HG03457 (cell line): ENCODE results near the gene NUDCD2.
"Not testable (repeated sequence)": the region's sequence is repeated elsewhere in the genome, so short reads cannot be mapped to it uniquely, and the experiment has no call there.

Source experiments
- ATAC-seq: cut with Tn5 transposase; IDR thresholded peaks from one replicate; pipeline ENCODE4 v1.9.1; 2021; ENCODE audit warnings: moderate number of reproducible peaks; ENCODE audit not compliant: unreplicated experiment

Gene NUDCD2

DNA sequence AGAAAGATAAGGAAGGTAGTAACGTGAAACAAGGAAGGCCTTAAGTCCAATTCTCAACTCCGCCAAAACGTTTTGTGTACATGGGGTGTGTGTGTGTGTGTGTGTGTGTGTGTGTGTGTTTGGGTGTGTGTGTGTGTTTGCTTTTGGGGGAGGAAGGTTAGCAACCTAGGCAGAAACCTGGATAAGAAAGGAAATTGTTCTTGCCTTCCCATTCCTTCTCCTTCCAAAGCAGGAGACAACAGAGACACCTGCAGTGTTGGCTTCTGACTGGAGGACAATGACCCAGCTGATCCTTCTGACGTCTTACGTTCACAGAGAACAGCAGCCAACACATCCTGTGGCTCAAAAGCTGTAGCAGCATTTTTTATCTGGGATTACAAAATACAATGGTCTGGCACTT, 26.6 kb downstream of the NUDCD2 start:
- ATAC-seq, result no peak

DNA sequence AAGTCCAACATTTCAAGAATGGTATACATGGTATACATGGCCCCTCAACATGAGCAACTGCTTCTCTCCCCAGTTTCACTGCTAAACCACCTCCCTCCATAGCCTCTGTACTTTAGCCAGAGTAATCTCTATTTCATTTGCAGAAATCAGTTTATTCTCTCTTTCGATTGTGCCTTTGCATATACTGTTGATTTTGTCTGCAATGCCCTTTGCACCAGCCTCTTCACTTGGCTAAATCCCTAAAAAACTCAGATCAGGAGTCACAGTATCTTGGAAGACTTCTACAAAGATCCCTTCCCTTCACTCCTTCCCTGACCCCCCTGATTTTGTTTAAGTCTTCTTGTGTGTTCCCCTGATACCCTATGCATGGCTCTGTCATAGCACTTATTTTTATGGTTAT, 27.4 kb downstream of the NUDCD2 start:
- no peak for ATAC-seq

DNA sequence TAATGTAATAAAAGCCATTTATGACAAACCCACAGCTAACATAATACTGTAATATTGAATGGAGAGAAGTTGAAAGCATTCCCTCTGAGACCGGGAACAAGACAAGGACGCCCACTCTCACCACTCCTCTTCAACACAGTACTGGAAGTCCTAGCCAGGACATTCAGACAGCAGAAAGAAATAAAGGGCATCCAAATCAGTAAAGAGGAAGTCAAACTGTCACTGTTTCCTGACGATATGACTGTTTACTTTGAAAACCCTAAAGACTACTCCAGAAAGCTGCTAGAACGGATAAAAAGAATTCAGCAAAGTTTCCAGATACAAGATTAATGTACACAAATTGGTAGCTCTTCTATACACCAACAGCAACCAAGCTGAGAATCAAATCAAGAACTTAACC, 33.8 kb downstream of the NUDCD2 start:
- not testable (repeated sequence) for ATAC-seq

DNA sequence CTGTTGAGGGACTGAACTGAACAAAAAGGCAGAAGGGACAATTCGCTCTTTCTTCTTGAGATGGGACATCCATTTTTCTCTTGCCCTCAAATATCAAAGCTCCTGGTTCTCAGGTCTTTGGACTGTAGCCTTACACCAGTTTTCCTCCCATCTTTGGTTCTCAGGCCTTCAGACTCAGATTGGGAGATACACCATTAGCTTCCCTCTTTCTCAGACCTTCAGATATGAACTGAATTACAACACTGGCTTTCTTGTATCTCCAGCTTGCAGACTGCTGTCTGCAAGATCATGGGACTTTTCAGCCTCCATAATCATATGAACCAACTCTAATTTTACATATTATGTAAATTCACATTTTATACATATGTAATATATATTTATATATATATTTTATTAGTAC, 35.1 kb downstream of the NUDCD2 start:
- ATAC-seq, result no peak

DNA sequence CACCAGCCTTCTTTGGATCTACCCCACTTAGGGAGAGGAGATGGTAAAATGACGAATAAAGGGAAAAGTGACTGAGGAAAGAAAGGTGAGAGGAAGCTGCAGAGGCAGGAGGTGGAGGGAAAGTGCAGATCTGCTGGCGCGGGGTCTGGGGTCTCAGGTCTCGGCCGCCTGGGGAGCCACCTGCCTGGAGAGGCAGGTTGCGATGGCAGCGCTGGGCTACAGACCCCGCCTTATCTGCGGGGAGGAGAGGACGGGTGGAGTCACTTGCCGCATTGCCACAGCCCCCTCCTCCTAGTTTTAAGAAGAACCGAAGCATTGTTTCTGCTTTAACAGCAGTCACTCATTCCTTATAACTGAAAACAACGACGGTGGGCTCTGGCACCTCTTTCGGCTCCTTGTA, 44.2 kb downstream of the NUDCD2 start:
- ATAC-seq, result not testable (repeated sequence)

DNA sequence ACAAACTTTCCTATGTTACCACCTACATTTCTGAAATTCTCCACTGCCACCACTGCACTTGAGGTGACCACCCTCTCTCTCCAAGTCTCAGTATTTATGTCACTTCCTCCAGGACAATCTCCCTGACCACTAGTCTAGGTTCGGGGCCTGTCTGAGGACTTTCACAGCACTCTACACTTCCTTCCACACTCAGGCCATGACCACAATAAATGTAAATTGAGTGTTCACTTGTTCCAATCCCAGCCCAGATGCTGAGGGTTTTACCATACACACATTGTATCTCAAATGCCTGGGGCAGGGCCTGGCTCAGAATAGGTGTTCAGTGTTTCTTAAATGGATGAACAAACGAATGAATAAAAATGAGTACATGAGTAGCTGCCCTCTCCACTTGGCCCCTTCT, 49.4 kb downstream of the NUDCD2 start:
- no peak for ATAC-seq

DNA sequence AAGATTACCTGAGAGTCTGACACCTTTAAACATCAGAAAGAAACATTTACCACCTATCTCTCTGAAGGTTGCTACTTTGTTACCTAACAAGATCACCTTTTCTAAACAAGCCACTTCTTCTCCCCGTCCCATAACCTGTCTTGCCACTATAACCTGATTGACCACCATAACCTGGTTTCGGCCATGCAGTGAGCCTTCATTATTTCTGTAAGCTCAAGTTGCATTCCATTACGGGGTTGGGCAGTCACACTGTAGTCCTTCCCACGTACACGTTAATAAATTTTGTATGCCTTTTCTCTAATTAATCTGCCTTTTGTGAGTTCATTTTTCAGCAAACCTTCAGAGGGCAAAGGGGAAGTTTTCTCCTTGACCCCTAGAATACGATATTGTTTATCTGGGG, 50.5 kb downstream of the NUDCD2 start:
- no peak for ATAC-seq

DNA sequence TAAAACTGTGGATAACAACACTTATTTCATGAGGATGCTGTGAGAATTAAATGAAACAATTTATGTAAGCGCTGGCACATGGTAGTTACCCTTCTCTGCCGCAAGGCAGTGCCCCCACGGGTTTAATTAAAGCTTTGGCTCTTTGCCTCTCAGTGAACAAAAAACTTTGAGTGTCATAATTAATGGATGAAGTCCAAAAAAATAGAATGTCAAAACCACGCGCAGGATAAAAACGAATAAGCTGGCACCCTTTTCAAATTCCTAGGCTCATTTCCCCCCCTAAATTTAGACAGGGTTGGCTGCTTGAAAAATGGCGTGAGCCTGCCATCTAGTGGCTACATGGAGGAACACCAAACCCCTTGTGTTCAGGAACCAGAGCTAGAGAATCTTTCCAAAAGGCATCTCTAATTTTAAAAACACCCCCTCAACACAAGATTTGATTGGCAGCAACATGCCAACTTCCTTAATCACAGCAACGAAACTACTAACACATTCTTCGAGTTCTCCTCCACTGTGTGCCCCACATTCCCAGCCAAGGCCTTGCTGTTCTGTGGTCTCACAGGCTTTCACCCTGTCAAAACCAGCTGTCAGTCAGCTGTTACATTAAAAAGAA, 51.5 kb downstream of the NUDCD2 start:
- peak; percentile 52 for ATAC-seq

DNA sequence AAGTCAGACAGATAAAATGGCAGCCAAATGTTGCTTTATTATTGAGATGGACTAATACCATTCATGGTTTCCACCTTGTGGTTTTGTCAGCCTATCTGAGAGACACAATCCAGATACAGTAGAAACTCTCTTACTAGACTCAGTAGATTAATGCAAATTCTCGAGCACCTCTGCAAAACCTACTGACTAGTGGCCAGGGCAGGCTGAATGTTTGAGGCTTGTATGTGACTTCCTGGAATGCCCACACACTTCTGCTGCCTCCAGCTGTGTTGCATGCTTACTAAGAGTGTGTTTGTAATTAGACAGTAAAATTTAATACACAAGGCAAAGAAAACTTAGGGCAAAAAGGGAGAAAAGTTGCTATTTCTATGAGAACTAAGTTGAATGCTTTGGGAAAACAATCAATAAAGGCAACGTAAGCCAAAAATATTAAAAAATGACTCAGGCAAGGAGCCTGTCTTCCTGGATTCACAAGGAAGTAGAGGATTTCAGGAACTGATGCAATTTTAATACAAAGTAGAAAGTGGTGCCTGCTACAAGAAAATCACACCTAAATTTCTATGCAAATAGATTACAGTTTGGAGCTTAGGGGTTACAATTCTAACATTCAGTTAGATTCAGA, 52.8 kb downstream of the NUDCD2 start:
- ATAC-seq, result peak; percentile 94

DNA sequence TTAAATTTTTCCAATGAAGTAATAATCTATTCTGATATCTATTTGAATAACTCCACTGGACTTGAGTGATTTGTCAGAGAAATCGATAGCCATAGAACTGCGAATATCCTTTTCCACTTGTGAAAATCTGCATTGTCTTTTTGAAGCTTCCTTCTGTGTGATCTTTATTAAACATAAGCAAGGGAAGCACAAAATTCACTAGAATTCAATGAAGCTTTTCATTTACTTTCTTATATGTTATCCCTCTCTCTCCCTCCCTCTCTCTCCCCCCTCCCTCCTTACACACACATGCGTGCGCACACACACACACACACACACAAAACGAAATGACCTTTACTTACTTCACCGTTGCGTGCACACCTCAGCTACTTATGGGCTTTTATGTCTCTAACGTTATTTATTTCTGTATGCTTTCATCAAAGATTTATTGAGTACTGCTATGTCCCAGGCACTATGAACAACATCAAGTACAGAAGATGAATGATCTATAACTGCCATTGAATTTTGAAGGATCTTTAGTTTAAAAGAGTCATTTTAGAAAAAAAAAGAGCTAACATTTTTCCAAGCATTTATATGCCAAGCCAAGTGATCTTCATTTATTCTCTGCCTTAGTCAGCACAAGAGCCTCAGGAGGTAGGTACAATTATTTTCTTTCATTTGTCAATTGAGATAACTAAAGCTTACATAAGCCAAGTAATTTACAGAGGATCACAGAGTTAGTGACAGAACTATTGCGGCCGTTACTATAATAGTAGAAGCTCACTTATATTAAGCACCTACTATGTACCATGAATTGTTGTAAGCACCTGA, 55.3 kb downstream of the NUDCD2 start:
- no peak for ATAC-seq

DNA sequence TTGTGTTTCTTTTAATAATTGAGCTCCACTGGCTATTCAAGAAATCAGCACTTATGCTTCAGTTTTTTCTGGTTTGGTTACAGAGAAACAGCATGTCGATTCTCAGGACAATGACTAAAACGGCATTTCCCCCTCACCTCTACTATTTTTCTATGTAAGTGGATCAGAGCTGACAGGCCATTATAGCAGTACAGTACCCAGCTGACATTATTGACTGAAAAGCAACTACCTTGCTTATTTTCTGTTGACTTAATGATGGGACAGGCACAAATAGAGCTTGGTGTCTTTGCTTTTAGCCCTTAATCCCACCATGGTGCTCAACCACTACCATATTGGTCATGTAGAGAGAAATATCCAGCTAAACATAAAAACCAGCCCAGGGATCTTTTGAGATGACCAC, 57.9 kb downstream of the NUDCD2 start:
- ATAC-seq, result no peak

DNA sequence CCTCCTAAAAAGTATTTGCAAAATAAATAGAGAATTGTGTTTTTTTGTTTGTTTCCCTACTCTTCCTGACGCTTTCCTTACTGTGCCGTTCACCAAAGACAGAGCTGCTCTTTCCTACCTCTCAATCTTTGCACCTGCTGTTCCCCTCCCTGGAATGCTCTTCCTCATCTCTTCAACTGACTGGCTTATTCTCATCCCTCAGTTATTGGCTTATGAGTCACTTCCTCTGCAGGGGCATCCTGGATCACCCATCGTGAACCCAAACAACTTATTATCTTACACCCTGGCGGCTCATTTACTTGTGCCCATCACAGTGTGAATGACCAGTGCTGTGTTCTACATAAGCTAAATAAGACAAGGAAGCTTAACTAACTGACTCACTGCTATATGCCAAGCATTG, 58.6 kb downstream of the NUDCD2 start:
- no peak for ATAC-seq

DNA sequence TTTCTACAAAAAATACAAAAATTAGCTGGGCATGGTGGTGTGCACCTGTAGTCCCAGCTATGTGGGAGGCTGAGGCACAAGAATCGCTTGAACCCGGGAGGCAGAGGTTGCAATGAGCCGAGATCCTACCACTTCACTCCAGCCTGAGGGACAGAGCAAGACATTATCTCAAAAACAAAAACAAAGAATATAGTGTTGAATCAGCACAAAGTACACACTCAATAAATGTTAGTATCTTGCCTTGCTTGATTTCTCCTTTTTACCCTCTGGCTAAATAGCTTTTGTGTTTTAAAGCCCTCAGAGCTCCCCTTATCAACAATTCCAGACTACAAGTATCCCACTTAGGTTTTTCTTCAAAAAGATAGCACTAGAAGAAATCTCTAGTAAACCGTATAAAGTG, 60.0 kb downstream of the NUDCD2 start:
- no peak for ATAC-seq

DNA sequence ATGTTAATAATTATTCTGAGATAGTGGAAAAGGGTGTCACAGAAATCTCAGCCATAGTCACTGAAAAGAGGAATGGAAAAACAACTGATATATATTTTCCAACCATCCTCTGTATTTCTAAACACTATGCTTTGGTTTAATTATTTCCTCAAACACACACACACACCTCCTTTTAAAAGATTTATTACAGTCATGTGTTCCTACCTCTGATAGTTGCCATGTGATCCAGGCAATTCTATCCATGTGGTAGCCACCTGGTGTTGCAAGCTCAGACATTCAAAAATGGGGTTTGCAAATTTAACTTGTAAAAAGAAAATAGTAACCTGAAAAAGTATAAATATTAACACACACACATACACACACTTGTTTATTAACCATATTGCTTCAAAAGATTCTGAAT, 62.5 kb downstream of the NUDCD2 start:
- no peak for ATAC-seq

DNA sequence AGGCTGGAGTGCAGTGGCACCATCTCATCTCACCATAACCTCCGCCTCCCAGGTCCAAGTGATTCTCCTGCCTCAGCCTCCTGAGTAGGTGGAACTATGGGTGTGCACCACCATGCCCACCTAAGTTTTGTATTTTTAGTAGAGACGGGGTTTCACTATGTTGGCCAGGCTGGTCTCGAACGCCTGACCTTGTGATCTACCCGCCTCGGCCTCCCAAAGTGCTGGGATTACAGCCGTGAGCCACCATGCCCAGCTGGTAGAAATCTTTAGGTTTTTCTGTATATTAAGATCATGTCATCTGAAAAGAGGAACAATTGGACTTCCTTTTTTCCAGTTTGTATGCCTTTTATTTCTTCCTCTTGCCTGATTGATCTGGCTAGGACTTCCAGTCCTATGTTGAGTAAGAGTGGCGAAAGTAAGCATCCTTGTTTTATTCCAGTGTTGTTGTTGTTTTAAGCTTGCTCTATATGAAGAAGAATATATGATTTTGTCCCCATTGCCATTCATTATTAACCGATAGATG, 63.0 kb downstream of the NUDCD2 start:
- not testable (repeated sequence) for ATAC-seq
